ENCODE data around the gene APEH. TPM values are rescaled to one million over a fixed set of nuclear protein-coding genes. Genes with fewer than 3 reads are reported as not detected.

The APEH gene
- total and polyA plus RNA-seq, 9 of the 15 experiments (the other 6 are each of a cell fraction or from before 2014, with no cell fraction given): 70.9 to 177 (median 117) TPM

- POLR2A ChIA-PET: no interaction called here
- WGBS (ENCODE audit: insufficient coverage, low coverage, missing lambda C conversion rate): 40% methylated on average over 7 of the region's 7 CpGs
- Histone ChIP-seq H3K9me1 (ENCODE audit: control insufficient read depth, insufficient read depth, low read length) (no peaks in the 10 kb centered on the region), H3K36me3 (ENCODE audit: control insufficient read depth, insufficient read depth, low read length) (no peaks in the 10 kb centered on the region), H3K9ac (ENCODE audit: insufficient read depth in 1 of 2, low read depth in 2 of 2, low read length in 2 of 2) (no peak overlapping the region), H3K79me2 (ENCODE audit: control insufficient read depth, insufficient read depth, low read length) (no peaks in the 10 kb centered on the region), H3K9me3 (replicated peaks; ENCODE audit: control insufficient read depth, insufficient read depth, low read depth, low read length) (no peaks in the 10 kb centered on the region), H3K27me3 (ENCODE audit: control insufficient read depth in 2 of 2, insufficient read depth in 2 of 2, low read length in 2 of 2) (no peaks in the 10 kb centered on the region), H4K20me1 (replicated peaks; ENCODE audit: control insufficient read depth, insufficient read depth, low read length) (no peaks in the 10 kb centered on the region), H3K4me3 (no peak overlapping the region), H3K4me1 (replicated peaks in 1 of 2; ENCODE audit: control insufficient read depth in 2 of 2, insufficient read depth in 2 of 2, low read length in 2 of 2) (peaks cover 13 to 22% of the 10 kb centered on the region in 2 experiments; a peak in 3 of 5 replicates), H3K27ac (ENCODE audit: extremely low read depth, low read depth, low read length) (no peak overlapping the region), H3K4me2 (ENCODE audit: insufficient read depth, low read length) (no peak overlapping the region), H2AFZ (ENCODE audit: low read depth, low read length) (no peak overlapping the region)
- no TSS peak for BruUV-seq (replicated peaks)
- DNase-seq (ENCODE audit: extremely low read depth in 1 of 4, low spot score in 3 of 4) (no peak), FAIRE-seq (no peak), ATAC-seq (no peak)
- in situ Hi-C loops (cut with MboI): no loop called here
- intact Hi-C loops (cut with micrococcal nuclease): no loop called here
- CTCF ChIA-PET (ENCODE audit: low intra/inter-chr PET ratio): no interaction called here
- TF ChIP-seq ZNF311 (CRISPR knock-in tag; IDR thresholded peaks at IDR 0.05): no peak
- no peak for TF ChIP-seq ARID1B (IDR thresholded peaks at IDR 0.05)
- no peak for TF ChIP-seq JUNB (CRISPR knock-in tag; conservative IDR thresholded peaks at IDR 0.05)
- TF ChIP-seq HNRNPH1 (optimal IDR thresholded peaks at IDR 0.05; ENCODE audit: low read depth, low read length): no peak
- TF ChIP-seq SIX5 (IDR thresholded peaks at IDR 0.05; ENCODE audit: borderline replicate concordance in 1 of 2, insufficient read depth in 1 of 2, low read depth in 1 of 2, low read length in 2 of 2): no peak
- no peak for TF ChIP-seq HNRNPUL1 (IDR thresholded peaks at IDR 0.05; ENCODE audit: low read length)
- no peak for TF ChIP-seq SFPQ (IDR thresholded peaks at IDR 0.05; ENCODE audit: low read depth, low read length)
- TF ChIP-seq, protein P1, sequence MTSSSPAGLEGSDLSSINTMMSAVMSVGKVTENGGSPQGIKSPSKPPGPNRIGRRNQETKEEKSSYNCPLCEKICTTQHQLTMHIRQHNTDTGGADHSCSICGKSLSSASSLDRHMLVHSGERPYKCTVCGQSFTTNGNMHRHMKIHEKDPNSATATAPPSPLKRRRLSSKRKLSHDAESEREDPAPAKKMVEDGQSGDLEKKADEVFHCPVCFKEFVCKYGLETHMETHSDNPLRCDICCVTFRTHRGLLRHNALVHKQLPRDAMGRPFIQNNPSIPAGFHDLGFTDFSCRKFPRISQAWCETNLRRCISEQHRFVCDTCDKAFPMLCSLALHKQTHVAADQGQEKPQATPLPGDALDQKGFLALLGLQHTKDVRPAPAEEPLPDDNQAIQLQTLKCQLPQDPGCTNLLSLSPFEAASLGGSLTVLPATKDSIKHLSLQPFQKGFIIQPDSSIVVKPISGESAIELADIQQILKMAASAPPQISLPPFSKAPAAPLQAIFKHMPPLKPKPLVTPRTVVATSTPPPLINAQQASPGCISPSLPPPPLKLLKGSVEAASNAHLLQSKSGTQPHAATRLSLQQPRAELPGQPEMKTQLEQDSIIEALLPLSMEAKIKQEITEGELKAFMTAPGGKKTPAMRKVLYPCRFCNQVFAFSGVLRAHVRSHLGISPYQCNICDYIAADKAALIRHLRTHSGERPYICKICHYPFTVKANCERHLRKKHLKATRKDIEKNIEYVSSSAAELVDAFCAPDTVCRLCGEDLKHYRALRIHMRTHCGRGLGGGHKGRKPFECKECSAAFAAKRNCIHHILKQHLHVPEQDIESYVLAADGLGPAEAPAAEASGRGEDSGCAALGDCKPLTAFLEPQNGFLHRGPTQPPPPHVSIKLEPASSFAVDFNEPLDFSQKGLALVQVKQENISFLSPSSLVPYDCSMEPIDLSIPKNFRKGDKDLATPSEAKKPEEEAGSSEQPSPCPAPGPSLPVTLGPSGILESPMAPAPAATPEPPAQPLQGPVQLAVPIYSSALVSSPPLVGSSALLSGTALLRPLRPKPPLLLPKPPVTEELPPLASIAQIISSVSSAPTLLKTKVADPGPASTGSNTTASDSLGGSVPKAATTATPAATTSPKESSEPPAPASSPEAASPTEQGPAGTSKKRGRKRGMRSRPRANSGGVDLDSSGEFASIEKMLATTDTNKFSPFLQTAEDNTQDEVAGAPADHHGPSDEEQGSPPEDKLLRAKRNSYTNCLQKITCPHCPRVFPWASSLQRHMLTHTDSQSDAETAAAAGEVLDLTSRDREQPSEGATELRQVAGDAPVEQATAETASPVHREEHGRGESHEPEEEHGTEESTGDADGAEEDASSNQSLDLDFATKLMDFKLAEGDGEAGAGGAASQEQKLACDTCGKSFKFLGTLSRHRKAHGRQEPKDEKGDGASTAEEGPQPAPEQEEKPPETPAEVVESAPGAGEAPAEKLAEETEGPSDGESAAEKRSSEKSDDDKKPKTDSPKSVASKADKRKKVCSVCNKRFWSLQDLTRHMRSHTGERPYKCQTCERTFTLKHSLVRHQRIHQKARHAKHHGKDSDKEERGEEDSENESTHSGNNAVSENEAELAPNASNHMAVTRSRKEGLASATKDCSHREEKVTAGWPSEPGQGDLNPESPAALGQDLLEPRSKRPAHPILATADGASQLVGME (CRISPR knock-in tag; IDR thresholded peaks at IDR 0.05): no peak
- TF ChIP-seq RNF219 (CRISPR knock-in tag; IDR thresholded peaks at IDR 0.05): no peak
- TF ChIP-seq NR3C1 (CRISPR knock-in tag; IDR thresholded peaks at IDR 0.05): no peak
- no peak for TF ChIP-seq ZKSCAN8 (CRISPR knock-in tag; IDR thresholded peaks at IDR 0.05)
These were observed 32.9 kb upstream of the APEH start for GRCh38 chr3:49641292-49641691.
